Transverse colon (tissue), 3 donors: ENCODE measurements around the gene RFTN1.

Experiments used
- EP300 ChIP-seq: sonication (generic); formaldehyde crosslinking; IDR thresholded peaks from one replicate; pipeline ENCODE4 v1.6.1; 2017; ENCODE audit warnings: antibody characterized with exemption, low read depth
- TF ChIP-seq, protein P1 (sequence below), 5 experiments: fragments of 200-600 bp in 3 of 5; fragments of 450-650 bp in 2 of 5; sonication (generic) in 3 of 5; IDR thresholded peaks; 1 replicate in 2 of 5; 2 replicates in 3 of 5; pipeline ENCODE4 v1.5.1; 2016 to 2017; ENCODE audit warnings: antibody characterized with exemption in 5 of 5, inconsistent platforms in 3 of 5, mild to moderate bottlenecking in 2 of 5, moderate library complexity in 1 of 5

DNA sequence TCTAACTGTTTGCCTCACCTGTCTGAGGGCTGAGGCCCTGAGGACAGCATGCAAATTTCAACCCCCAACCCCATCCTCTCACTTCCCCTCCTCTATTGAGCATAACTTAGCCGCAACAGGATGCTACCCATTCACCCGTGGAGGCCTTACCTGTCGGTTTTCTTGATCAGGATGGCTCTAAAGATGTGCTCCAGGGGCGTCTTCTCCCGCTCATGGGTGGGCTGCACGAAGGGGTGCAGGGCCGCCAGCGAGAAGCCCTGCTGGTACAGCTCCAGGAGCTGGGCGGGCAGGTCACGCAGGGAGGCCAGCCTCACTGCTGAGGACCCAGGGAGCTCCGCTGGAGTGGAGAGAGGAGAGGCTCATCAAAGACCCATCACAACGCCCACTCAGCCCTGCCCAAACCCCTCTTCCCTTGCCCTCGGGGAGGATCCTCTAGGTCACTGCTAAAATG, 79.8 kb downstream of the RFTN1 start:
- no peak for TF ChIP-seq EP300
- TF ChIP-seq, protein P1, sequence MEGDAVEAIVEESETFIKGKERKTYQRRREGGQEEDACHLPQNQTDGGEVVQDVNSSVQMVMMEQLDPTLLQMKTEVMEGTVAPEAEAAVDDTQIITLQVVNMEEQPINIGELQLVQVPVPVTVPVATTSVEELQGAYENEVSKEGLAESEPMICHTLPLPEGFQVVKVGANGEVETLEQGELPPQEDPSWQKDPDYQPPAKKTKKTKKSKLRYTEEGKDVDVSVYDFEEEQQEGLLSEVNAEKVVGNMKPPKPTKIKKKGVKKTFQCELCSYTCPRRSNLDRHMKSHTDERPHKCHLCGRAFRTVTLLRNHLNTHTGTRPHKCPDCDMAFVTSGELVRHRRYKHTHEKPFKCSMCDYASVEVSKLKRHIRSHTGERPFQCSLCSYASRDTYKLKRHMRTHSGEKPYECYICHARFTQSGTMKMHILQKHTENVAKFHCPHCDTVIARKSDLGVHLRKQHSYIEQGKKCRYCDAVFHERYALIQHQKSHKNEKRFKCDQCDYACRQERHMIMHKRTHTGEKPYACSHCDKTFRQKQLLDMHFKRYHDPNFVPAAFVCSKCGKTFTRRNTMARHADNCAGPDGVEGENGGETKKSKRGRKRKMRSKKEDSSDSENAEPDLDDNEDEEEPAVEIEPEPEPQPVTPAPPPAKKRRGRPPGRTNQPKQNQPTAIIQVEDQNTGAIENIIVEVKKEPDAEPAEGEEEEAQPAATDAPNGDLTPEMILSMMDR (IDR thresholded peaks at IDR 0.05): no peak
